CD4-positive, alpha-beta T cell (primary cell): Measurements from ENCODE around the gene PLXNA1. TPM values are rescaled to one million over a fixed set of nuclear protein-coding genes. Genes with fewer than 3 reads are reported as not detected.

ENCODE experiments used
- ATAC-seq: fragments of 200-7000 bp; cut with Tn5 transposase; one replicate; pipeline ENCODE4 v1.10.0; 2022; ENCODE audit warnings: mild to moderate bottlenecking; ENCODE audit not compliant: poor library complexity
- CTCF ChIA-PET: fragments of 350-600 bp; sonication (Branson Sonifier 250); formaldehyde crosslinking; loops from one replicate; lab custom pipeline; 2021; ENCODE audit warnings: antibody characterized with exemption, inconsistent platforms; lab: Charles Lee
- POLR2A ChIA-PET: fragments of 350-600 bp; sonication (Branson Sonifier 250); formaldehyde crosslinking; loops from one replicate; lab custom pipeline; 2021; ENCODE audit warnings: antibody characterized with exemption, inconsistent platforms; lab: Charles Lee
- DNase-seq, 14 experiments: peaks; one replicate each; pipeline ENCODE4 v3.0.0-alpha.2; 2013 to 2020; ENCODE audit warnings: mixed read lengths in 2 of 14
- H3K27ac ChIP-seq, 2 donors: one replicate each; pipeline versions ENCODE4 v1.5.1 to v1.7.0; 2013; ENCODE audit warnings: low read length in 2 of 2, low read depth in 1 of 2, mild to moderate bottlenecking in 1 of 2
- H3K27me3 ChIP-seq, 2 experiments: 1 replicate in 1 of 2; 2 replicates in 1 of 2; pipeline versions ENCODE4 v1.6.1 to v1.7.0; 2013; ENCODE audit warnings: low read length in 2 of 2, control low read depth in 1 of 2, mild to moderate bottlenecking in 1 of 2, moderate library complexity in 1 of 2; ENCODE audit not compliant: insufficient read depth in 2 of 2, control insufficient read depth in 1 of 2
- H3K36me3 ChIP-seq: one replicate; pipeline ENCODE4 v1.6.1; 2013; ENCODE audit warnings: low read length, control low read depth; ENCODE audit not compliant: insufficient read depth
- H3K4me1 ChIP-seq: one replicate; pipeline ENCODE4 v1.6.1; 2013; ENCODE audit warnings: low read length, control low read depth; ENCODE audit not compliant: insufficient read depth
- H3K4me3 ChIP-seq: one replicate; pipeline ENCODE4 v1.5.1; 2013; ENCODE audit warnings: mild to moderate bottlenecking, low read length, moderate library complexity
- H3K9me3 ChIP-seq, 2 experiments: 1 replicate in 1 of 2; 2 replicates in 1 of 2; pipeline versions ENCODE4 v1.6.1 to v1.7.0; 2013; ENCODE audit warnings: low read length in 2 of 2, mild to moderate bottlenecking in 2 of 2, control low read depth in 1 of 2, moderate library complexity in 1 of 2; ENCODE audit not compliant: control insufficient read depth in 1 of 2, insufficient read depth in 1 of 2
- H3K27ac Mint-ChIP-seq: one replicate; pipeline ENCODE4 v1.8.0; 2020; ENCODE audit warnings: mixed read lengths
- H3K27me3 Mint-ChIP-seq: one replicate; pipeline ENCODE4 v1.8.0; 2021; ENCODE audit warnings: mixed read lengths
- H3K36me3 Mint-ChIP-seq: one replicate; pipeline ENCODE4 v1.8.0; 2021; ENCODE audit warnings: low read depth, mixed read lengths
- H3K4me1 Mint-ChIP-seq: one replicate; pipeline ENCODE4 v1.8.0; 2021; ENCODE audit warnings: low read depth, mixed read lengths
- H3K4me3 Mint-ChIP-seq: one replicate; pipeline ENCODE4 v1.8.0; 2020; ENCODE audit warnings: mild to moderate bottlenecking, mixed read lengths
- H3K9me3 Mint-ChIP-seq: one replicate; pipeline ENCODE4 v1.8.0; 2020; ENCODE audit warnings: mixed read lengths
- intact Hi-C, 2 experiments: fragments of 100-400 bp; cut with DNase I in 1 of 2; cut with micrococcal nuclease in 1 of 2; formaldehyde crosslinking; loops; one replicate each; pipeline versions ENCODE4 v1.15.1 to v1.9.0; 2023 to 2025; cut with DNase I, micrococcal nuclease
- total RNA-seq, 174 experiments: library from RNA in 2 of 174; stranded (reverse) in 2 of 174; gene quantifications; one replicate each; pipeline ENCODE4 v1.2.3 and lab custom pipeline; 2021 to 2026
- TF ChIP-seq, protein P1 (sequence below): fragments of 200-600 bp; IDR thresholded peaks from one replicate; pipeline ENCODE4 v1.8.0; 2022; ENCODE audit warnings: antibody characterized with exemption, mild to moderate bottlenecking

The PLXNA1 gene
- total RNA-seq, 2 experiments from 2014 or later, result 9.8 to 10.6 TPM

GRCh38 chr3:126964261-126964660 lies 18.7 kb upstream of the PLXNA1 start:
- ATAC-seq, result no peak
- Histone ChIP-seq H3K9me3 (no peaks in the 10 kb centered on the region), H3K4me1 (no peaks in the 10 kb centered on the region), H3K27ac (no peak overlapping the region), H3K36me3 (no peaks in the 10 kb centered on the region), H3K4me3 (no peak overlapping the region), H3K27me3 (no peaks in the 10 kb centered on the region)
- Mint-ChIP-seq H3K4me3 (no peak overlapping the region), H3K36me3 (no peaks in the 10 kb centered on the region), H3K27ac (no peak overlapping the region), H3K4me1 (no peaks in the 10 kb centered on the region), H3K27me3 (no peaks in the 10 kb centered on the region), H3K9me3 (no peaks in the 10 kb centered on the region)
- intact Hi-C loops, result no loop called here
- POLR2A ChIA-PET, result no interaction called here
- TF ChIP-seq, protein P1, sequence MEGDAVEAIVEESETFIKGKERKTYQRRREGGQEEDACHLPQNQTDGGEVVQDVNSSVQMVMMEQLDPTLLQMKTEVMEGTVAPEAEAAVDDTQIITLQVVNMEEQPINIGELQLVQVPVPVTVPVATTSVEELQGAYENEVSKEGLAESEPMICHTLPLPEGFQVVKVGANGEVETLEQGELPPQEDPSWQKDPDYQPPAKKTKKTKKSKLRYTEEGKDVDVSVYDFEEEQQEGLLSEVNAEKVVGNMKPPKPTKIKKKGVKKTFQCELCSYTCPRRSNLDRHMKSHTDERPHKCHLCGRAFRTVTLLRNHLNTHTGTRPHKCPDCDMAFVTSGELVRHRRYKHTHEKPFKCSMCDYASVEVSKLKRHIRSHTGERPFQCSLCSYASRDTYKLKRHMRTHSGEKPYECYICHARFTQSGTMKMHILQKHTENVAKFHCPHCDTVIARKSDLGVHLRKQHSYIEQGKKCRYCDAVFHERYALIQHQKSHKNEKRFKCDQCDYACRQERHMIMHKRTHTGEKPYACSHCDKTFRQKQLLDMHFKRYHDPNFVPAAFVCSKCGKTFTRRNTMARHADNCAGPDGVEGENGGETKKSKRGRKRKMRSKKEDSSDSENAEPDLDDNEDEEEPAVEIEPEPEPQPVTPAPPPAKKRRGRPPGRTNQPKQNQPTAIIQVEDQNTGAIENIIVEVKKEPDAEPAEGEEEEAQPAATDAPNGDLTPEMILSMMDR, result no peak
- DNase-seq, result no peak
- CTCF ChIA-PET, result no interaction called here

DNA sequence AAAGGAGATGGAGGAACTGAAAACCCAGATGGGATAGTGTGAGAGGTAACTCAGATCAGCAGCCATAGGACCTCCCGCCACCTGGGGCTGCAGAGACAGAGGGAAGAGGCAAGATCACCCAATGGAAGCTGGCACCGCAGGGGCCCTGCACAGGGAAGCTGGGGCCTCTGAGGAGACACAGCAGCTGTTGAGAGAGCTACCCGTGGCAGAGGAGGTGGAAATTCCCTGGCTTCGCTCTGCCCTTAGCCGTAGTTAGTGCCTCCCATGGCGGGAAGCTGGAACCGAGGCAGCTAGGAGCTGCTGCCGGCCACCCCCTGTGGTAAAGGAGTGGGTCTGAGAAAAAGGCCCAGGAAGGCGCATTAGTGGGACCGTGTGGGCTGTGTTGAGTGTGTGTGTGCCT lies 18.0 kb upstream of the PLXNA1 start:
- Mint-ChIP-seq H3K9me3 (no peaks in the 10 kb centered on the region), H3K36me3 (no peaks in the 10 kb centered on the region), H3K27ac (no peak overlapping the region), H3K27me3 (no peaks in the 10 kb centered on the region), H3K4me3 (no peak overlapping the region), H3K4me1 (no peaks in the 10 kb centered on the region)
- H3K36me3 ChIP-seq, result no peaks in the 10 kb centered on the region
- no peak overlapping the region for H3K4me3 ChIP-seq
- H3K9me3 ChIP-seq, result no peaks in the 10 kb centered on the region
- intact Hi-C loops, result no loop called here
- ATAC-seq (no peak), DNase-seq (no peak)
- no peaks in the 10 kb centered on the region for H3K27me3 ChIP-seq
- no peaks in the 10 kb centered on the region for H3K4me1 ChIP-seq
- TF ChIP-seq, protein P1, result no peak
- ChIA-PET POLR2A (no interaction called here), CTCF (no interaction called here)
- H3K27ac ChIP-seq, result no peak overlapping the region

- Histone ChIP-seq H3K36me3 (no peaks in the 10 kb centered on the region), H3K4me3 (no peak overlapping the region), H3K9me3 (no peaks in the 10 kb centered on the region), H3K27ac (no peak overlapping the region), H3K27me3 (peaks cover 0 to 4% of the 10 kb centered on the region in 2 experiments), H3K4me1 (no peaks in the 10 kb centered on the region)
- no peaks in the 10 kb centered on the region for H3K9me3 Mint-ChIP-seq
- H3K27ac Mint-ChIP-seq, result no peak overlapping the region
- ChIA-PET CTCF (no interaction called here), POLR2A (no interaction called here)
- no peak overlapping the region for H3K4me3 Mint-ChIP-seq
- peaks cover 5% of the 10 kb centered on the region for H3K27me3 Mint-ChIP-seq
- TF ChIP-seq, protein P1, result no peak
- H3K4me1 Mint-ChIP-seq, result no peaks in the 10 kb centered on the region
- DNase-seq, result no peak
- ATAC-seq, result no peak
- no peaks in the 10 kb centered on the region for H3K36me3 Mint-ChIP-seq
- intact Hi-C loops, result no loop called here
Observed at GRCh38 chr3:126965526-126966080, 17.3 kb upstream of the PLXNA1 start.
